H9 (cell line): Measurements from ENCODE around the gene SCN1B. TPM values are rescaled to one million over a fixed set of nuclear protein-coding genes. Genes with fewer than 3 reads are reported as not detected.

ENCODE experiments used
- DNase-seq: peaks from one replicate; pipeline ENCODE4 v3.0.0-alpha.2; 2017
- H2AFZ ChIP-seq: one replicate; pipeline ENCODE4 v1.6.1; 2013; ENCODE audit warnings: mild to moderate bottlenecking, low read length, control low read depth, moderate library complexity
- H2AK5ac ChIP-seq: 2 replicates; pipeline ENCODE4 v1.6.1; 2013; ENCODE audit warnings: low read length, control low read depth, mixed read lengths; ENCODE audit not compliant: insufficient read length
- H2BK120ac ChIP-seq: one replicate; pipeline ENCODE4 v1.6.1; 2013; ENCODE audit warnings: low read depth, mild to moderate bottlenecking, low read length, control low read depth, inconsistent platforms; ENCODE audit not compliant: poor library complexity, severe bottlenecking
- H2BK12ac ChIP-seq: 2 replicates; pipeline ENCODE4 v1.6.1; 2013; ENCODE audit warnings: low read length, control low read depth, mixed read lengths, low read depth; ENCODE audit not compliant: insufficient read length
- H2BK15ac ChIP-seq: 2 replicates; pipeline ENCODE4 v1.6.1; 2013; ENCODE audit warnings: low read depth, low read length, control low read depth
- H2BK20ac ChIP-seq: one replicate; pipeline ENCODE4 v1.6.1; 2013; ENCODE audit warnings: low read depth, mild to moderate bottlenecking, low read length, control low read depth, inconsistent platforms; ENCODE audit not compliant: poor library complexity, severe bottlenecking
- H2BK5ac ChIP-seq: 2 replicates; pipeline ENCODE4 v1.6.1; 2013; ENCODE audit warnings: low read length, control low read depth, mixed read lengths; ENCODE audit not compliant: insufficient read length
- H3K14ac ChIP-seq: 2 replicates; pipeline ENCODE4 v1.6.1; 2013; ENCODE audit warnings: low read length, control low read depth; ENCODE audit not compliant: insufficient read depth
- H3K18ac ChIP-seq: 2 replicates; pipeline ENCODE4 v1.6.1; 2013; ENCODE audit warnings: low read depth, mild to moderate bottlenecking, mixed read lengths, low read length, control low read depth; ENCODE audit not compliant: insufficient read length
- H3K23ac ChIP-seq: 2 replicates; pipeline ENCODE4 v1.6.1; 2013; ENCODE audit warnings: low read length, control low read depth, mixed read lengths, low read depth; ENCODE audit not compliant: insufficient read length
- H3K23me2 ChIP-seq: 2 replicates; pipeline ENCODE4 v1.6.1; 2013; ENCODE audit warnings: low read depth, mild to moderate bottlenecking, mixed read lengths, low read length, control low read depth; ENCODE audit not compliant: insufficient read length, poor library complexity, severe bottlenecking
- H3K27ac ChIP-seq: 2 replicates; pipeline ENCODE4 v1.5.1; 2013; ENCODE audit warnings: low read length, control low read depth, mixed read lengths, low read depth; ENCODE audit not compliant: insufficient read length
- H3K27me3 ChIP-seq: 2 replicates; pipeline ENCODE4 v1.6.1; 2013; ENCODE audit warnings: low read length, control low read depth, inconsistent platforms; ENCODE audit not compliant: insufficient read depth
- H3K4ac ChIP-seq: 2 replicates; pipeline ENCODE4 v1.6.1; 2013; ENCODE audit warnings: low read depth, mild to moderate bottlenecking, control low read depth, inconsistent platforms, low read length, moderate library complexity
- H3K4me1 ChIP-seq: 2 replicates; pipeline ENCODE4 v1.6.1; 2013; ENCODE audit warnings: low read length, control low read depth, inconsistent platforms; ENCODE audit not compliant: insufficient read depth
- H3K4me2 ChIP-seq: 2 replicates; pipeline ENCODE4 v1.6.1; 2013; ENCODE audit warnings: low read length, control low read depth, mixed read lengths; ENCODE audit not compliant: insufficient read length, insufficient read depth
- H3K56ac ChIP-seq: 2 replicates; pipeline ENCODE4 v1.6.1; 2013; ENCODE audit warnings: low read depth, mild to moderate bottlenecking, mixed read lengths, low read length, control low read depth; ENCODE audit not compliant: insufficient read length
- H3K79me1 ChIP-seq: 2 replicates; pipeline ENCODE4 v1.6.1; 2013; ENCODE audit warnings: low read depth, mild to moderate bottlenecking, moderate library complexity, low read length, control low read depth, inconsistent platforms; ENCODE audit not compliant: insufficient read depth, poor library complexity, severe bottlenecking
- H3K79me2 ChIP-seq: 2 replicates; pipeline ENCODE4 v1.6.1; 2013; ENCODE audit warnings: low read length, control low read depth, inconsistent platforms; ENCODE audit not compliant: insufficient read depth
- H3K9ac ChIP-seq: 2 replicates; pipeline ENCODE4 v1.6.1; 2013; ENCODE audit warnings: low read length, control low read depth, mixed read lengths; ENCODE audit not compliant: insufficient read length; ENCODE audit errors: extremely low read depth
- H3K9me3 ChIP-seq: one replicate; pipeline ENCODE4 v1.6.1; 2013; ENCODE audit warnings: low read depth, low read length, inconsistent platforms; ENCODE audit not compliant: control insufficient read depth
- H3T11ph ChIP-seq: one replicate; pipeline ENCODE4 v1.6.1; 2013; ENCODE audit warnings: mild to moderate bottlenecking, low read length, control low read depth, inconsistent platforms
- H4K20me1 ChIP-seq: one replicate; pipeline ENCODE4 v1.6.1; 2013; ENCODE audit not compliant: control insufficient read depth, insufficient read length, insufficient read depth
- H4K5ac ChIP-seq: 2 replicates; pipeline ENCODE4 v1.6.1; 2013; ENCODE audit warnings: low read depth, mild to moderate bottlenecking, mixed read lengths, low read length, control low read depth; ENCODE audit not compliant: insufficient read length
- H4K8ac ChIP-seq: replicated peaks from 2 replicates; pipeline ENCODE4 v1.6.1; 2013; ENCODE audit warnings: low read length, control low read depth, mixed read lengths, low read depth; ENCODE audit not compliant: insufficient read length
- H4K91ac ChIP-seq: 2 replicates; pipeline ENCODE4 v1.6.1; 2013; ENCODE audit warnings: low read depth, mild to moderate bottlenecking, moderate library complexity, mixed read lengths, low read length, control low read depth; ENCODE audit not compliant: insufficient read length
- H3K27ac Mint-ChIP-seq, 3 experiments: 2 replicates in 2 of 3; 3 replicates in 1 of 3; pipeline ENCODE4 v1.8.0; 2020 to 2021; ENCODE audit warnings: mixed read lengths in 3 of 3, mild to moderate bottlenecking in 1 of 3, moderate library complexity in 1 of 3
- H3K27me3 Mint-ChIP-seq: 2 replicates; pipeline ENCODE4 v1.8.0; 2021; ENCODE audit warnings: low read depth, mild to moderate bottlenecking, moderate library complexity, mixed read lengths
- H3K36me3 Mint-ChIP-seq, 3 experiments: 2 replicates in 2 of 3; 3 replicates in 1 of 3; pipeline ENCODE4 v1.8.0; 2020 to 2021; ENCODE audit warnings: low read depth in 3 of 3, mixed read lengths in 3 of 3; ENCODE audit not compliant: insufficient read depth in 1 of 3
- H3K4me1 Mint-ChIP-seq, 2 experiments: 2 replicates each; pipeline ENCODE4 v1.8.0; 2020; ENCODE audit warnings: mixed read lengths in 2 of 2
- H3K4me3 Mint-ChIP-seq, 2 experiments: 2 replicates in 1 of 2; 3 replicates in 1 of 2; pipeline ENCODE4 v1.8.0; 2020 to 2021; ENCODE audit warnings: mild to moderate bottlenecking in 2 of 2, mixed read lengths in 2 of 2, moderate library complexity in 1 of 2
- H3K9me3 Mint-ChIP-seq, 2 experiments: 2 replicates in 1 of 2; 3 replicates in 1 of 2; pipeline ENCODE4 v1.8.0; 2020; ENCODE audit warnings: mild to moderate bottlenecking in 2 of 2, mixed read lengths in 2 of 2, moderate library complexity in 1 of 2
- WGBS: extraction: QIAGEN DNeasy Blood & Tissue Kit; methylation state at CpG from one replicate; pipeline ENCODE4 v1.1.7; 2013; ENCODE audit warnings: missing lambda C conversion rate, low lambda C conversion rate, mixed read lengths; ENCODE audit not compliant: insufficient read length; ENCODE audit errors: extremely low coverage; 5-methylcytosine and 5-hydroxymethylcytosine counted together
- total RNA-seq: library from RNA; stranded (reverse); gene quantifications from 2 replicates; pipeline ENCODE4 v1.2.1, GENCODE V29; 2021
- TF ChIP-seq, protein P1 (sequence below): fragments of 200-600 bp; sonication (generic); conservative IDR thresholded peaks from 3 replicates; pipeline ENCODE4 v1.8.0; 2021; ENCODE audit warnings: antibody characterized with exemption, mild to moderate bottlenecking

Gene SCN1B
- total RNA-seq, 1 experiment from 2014 or later = 3.8 TPM

DNA sequence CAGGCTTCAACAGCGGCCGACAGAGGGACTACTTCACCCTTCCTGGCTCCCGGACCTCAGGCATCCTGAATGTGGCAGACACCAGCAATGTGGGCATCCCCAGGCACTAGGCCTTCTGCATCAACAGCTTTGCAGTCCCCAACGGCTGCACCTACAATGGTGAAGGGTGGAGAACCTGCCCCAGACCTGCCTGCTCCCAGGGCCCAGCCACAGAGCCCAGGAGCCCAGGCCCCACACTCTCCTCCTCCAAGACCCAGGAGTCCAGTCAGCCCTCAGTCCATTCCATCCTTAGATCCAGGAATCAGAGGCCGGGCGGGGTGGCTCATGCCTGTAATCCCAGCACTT lies 45.7 kb downstream of the SCN1B start:
- Mint-ChIP-seq H3K27ac (no peak overlapping the region), H3K27me3 (peaks cover 6% of the 10 kb centered on the region), H3K9me3 (no peaks in the 10 kb centered on the region), H3K4me3 (no peak overlapping the region), H3K36me3 (no peaks in the 10 kb centered on the region), H3K4me1 (peaks cover 0 to 5% of the 10 kb centered on the region in 2 experiments; a peak in 2 of 4 replicates)
- Histone ChIP-seq H3K79me2 (no peaks in the 10 kb centered on the region), H2BK20ac (no peak overlapping the region), H3K4me1 (no peaks in the 10 kb centered on the region), H3K4ac (no peak overlapping the region), H3K56ac (no peak overlapping the region), H3K9me3 (no peaks in the 10 kb centered on the region), H2BK5ac (no peak overlapping the region), H3K23ac (no peak overlapping the region), H3K79me1 (no peaks in the 10 kb centered on the region), H2BK12ac (no peak overlapping the region), H4K8ac (no peak overlapping the region), H4K5ac (no peak overlapping the region), H3K27ac (no peak overlapping the region), H2AK5ac (no peak overlapping the region), H3K23me2 (no peaks in the 10 kb centered on the region), H3T11ph (no peak overlapping the region), H3K27me3 (no peaks in the 10 kb centered on the region), H2BK15ac (no peak overlapping the region), H2AFZ (no peak overlapping the region), H3K18ac (no peak overlapping the region), H3K4me2 (no peak overlapping the region), H4K91ac (no peak overlapping the region), H2BK120ac (no peak overlapping the region), H3K14ac (no peak overlapping the region), H4K20me1 (no peaks in the 10 kb centered on the region), H3K9ac (no peak overlapping the region)
- DNase-seq = no peak
- no CpG with 5 or more reads among the region's 6 CpGs for WGBS
- TF ChIP-seq, protein P1, sequence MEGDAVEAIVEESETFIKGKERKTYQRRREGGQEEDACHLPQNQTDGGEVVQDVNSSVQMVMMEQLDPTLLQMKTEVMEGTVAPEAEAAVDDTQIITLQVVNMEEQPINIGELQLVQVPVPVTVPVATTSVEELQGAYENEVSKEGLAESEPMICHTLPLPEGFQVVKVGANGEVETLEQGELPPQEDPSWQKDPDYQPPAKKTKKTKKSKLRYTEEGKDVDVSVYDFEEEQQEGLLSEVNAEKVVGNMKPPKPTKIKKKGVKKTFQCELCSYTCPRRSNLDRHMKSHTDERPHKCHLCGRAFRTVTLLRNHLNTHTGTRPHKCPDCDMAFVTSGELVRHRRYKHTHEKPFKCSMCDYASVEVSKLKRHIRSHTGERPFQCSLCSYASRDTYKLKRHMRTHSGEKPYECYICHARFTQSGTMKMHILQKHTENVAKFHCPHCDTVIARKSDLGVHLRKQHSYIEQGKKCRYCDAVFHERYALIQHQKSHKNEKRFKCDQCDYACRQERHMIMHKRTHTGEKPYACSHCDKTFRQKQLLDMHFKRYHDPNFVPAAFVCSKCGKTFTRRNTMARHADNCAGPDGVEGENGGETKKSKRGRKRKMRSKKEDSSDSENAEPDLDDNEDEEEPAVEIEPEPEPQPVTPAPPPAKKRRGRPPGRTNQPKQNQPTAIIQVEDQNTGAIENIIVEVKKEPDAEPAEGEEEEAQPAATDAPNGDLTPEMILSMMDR = no peak
